SK-N-SH treated with all-trans-retinoic acid at 6 μM for 48 hours (cell line): ENCODE measurements around the gene SHROOM4.
A peak's percentile ranks its signal among the peaks of the same experiment; 100 is the strongest.

Experiments
- ATAC-seq: fragments of 200-7000 bp; cut with Tn5 transposase; 3 replicates; pipeline ENCODE4 v1.9.1; 2020; ENCODE audit warnings: mild to moderate bottlenecking, moderate library complexity
- ARNTL ChIP-seq: fragments of 450-650 bp; formaldehyde crosslinking; IDR thresholded peaks from 2 replicates; pipeline ENCODE4 v1.5.0; 2020; ENCODE audit warnings: low read depth, mild to moderate bottlenecking, moderate library complexity, borderline replicate concordance
- BACH2 ChIP-seq: fragments of 250-450 bp; sonication (Bioruptor Pico); IDR thresholded peaks from 2 replicates; pipeline ENCODE4 v1.9.0; 2021; ENCODE audit warnings: mild to moderate bottlenecking, borderline replicate concordance
- CREB5 ChIP-seq: fragments of 250-450 bp; sonication (Bioruptor Pico); IDR thresholded peaks from 2 replicates; pipeline ENCODE4 v1.5.1; 2020; ENCODE audit warnings: low read depth, mild to moderate bottlenecking, moderate library complexity
- CSDC2 ChIP-seq: fragments of 250-450 bp; sonication (Bioruptor Pico); IDR thresholded peaks from 2 replicates; pipeline ENCODE4 v1.5.0; 2020; ENCODE audit warnings: mild to moderate bottlenecking, moderate library complexity
- CSRNP3 ChIP-seq: fragments of 250-450 bp; sonication (Bioruptor Pico); IDR thresholded peaks from 2 replicates; pipeline ENCODE4 v1.5.1; 2021; ENCODE audit warnings: mild to moderate bottlenecking, moderate library complexity
- ESRRG ChIP-seq: fragments of 250-450 bp; sonication (Bioruptor Pico); IDR thresholded peaks from 2 replicates; pipeline ENCODE4 v1.6.1; 2021; ENCODE audit warnings: mild to moderate bottlenecking
- GLIS3 ChIP-seq: fragments of 250-450 bp; sonication (Bioruptor Pico); IDR thresholded peaks from 2 replicates; pipeline ENCODE4 v1.5.0; 2020; ENCODE audit warnings: mild to moderate bottlenecking, moderate library complexity
- ISL1 ChIP-seq: fragments of 250-450 bp; sonication (Bioruptor Pico); IDR thresholded peaks from 2 replicates; pipeline ENCODE4 v2.1.2; 2022; ENCODE audit warnings: mild to moderate bottlenecking, moderate library complexity
- OSR1 ChIP-seq: fragments of 250-450 bp; sonication (Bioruptor Pico); IDR thresholded peaks from 2 replicates; pipeline ENCODE4 v1.8.0; 2022; ENCODE audit warnings: moderate library complexity, mild to moderate bottlenecking, inconsistent platforms
- PATZ1 ChIP-seq: fragments of 250-450 bp; sonication (Bioruptor Pico); IDR thresholded peaks from 2 replicates; pipeline ENCODE4 v1.8.0; 2020; ENCODE audit warnings: mild to moderate bottlenecking, moderate library complexity, borderline replicate concordance
- PPARA ChIP-seq: fragments of 250-450 bp; sonication (Bioruptor Pico); IDR thresholded peaks from 2 replicates; pipeline ENCODE4 v1.5.0; 2020; ENCODE audit warnings: mild to moderate bottlenecking, borderline replicate concordance
- RARB ChIP-seq: fragments of 250-450 bp; sonication (Bioruptor Pico); IDR thresholded peaks from 2 replicates; pipeline ENCODE4 v1.8.0; 2021; ENCODE audit warnings: mild to moderate bottlenecking, moderate library complexity
- SNAI2 ChIP-seq: fragments of 250-450 bp; sonication (Bioruptor Pico); IDR thresholded peaks from 2 replicates; pipeline ENCODE4 v1.5.0; 2020; ENCODE audit warnings: mild to moderate bottlenecking, moderate library complexity
- TCF4 ChIP-seq: fragments of 250-450 bp; sonication (Bioruptor Pico); IDR thresholded peaks from 2 replicates; pipeline ENCODE4 v1.8.0; 2021; ENCODE audit warnings: mild to moderate bottlenecking, moderate library complexity, borderline replicate concordance
- TOX ChIP-seq: fragments of 250-450 bp; sonication (Bioruptor Pico); IDR thresholded peaks from 2 replicates; pipeline ENCODE4 v1.8.0; 2021; ENCODE audit warnings: mild to moderate bottlenecking, moderate library complexity, borderline replicate concordance
- ZC3H10 ChIP-seq: fragments of 250-450 bp; sonication (Bioruptor Pico); IDR thresholded peaks from 2 replicates; pipeline ENCODE4 v1.5.1; 2021; ENCODE audit warnings: mild to moderate bottlenecking, moderate library complexity
- ZFP3 ChIP-seq: fragments of 250-450 bp; sonication (Bioruptor Pico); IDR thresholded peaks from 2 replicates; pipeline ENCODE4 v1.5.0; 2020; ENCODE audit warnings: mild to moderate bottlenecking, moderate library complexity
- ZNF565 ChIP-seq: fragments of 450-650 bp; formaldehyde crosslinking; conservative IDR thresholded peaks from 2 replicates; pipeline ENCODE4 v1.5.0; 2020; ENCODE audit warnings: low read depth, mild to moderate bottlenecking, moderate library complexity
- ZNF70 ChIP-seq: fragments of 450-650 bp; formaldehyde crosslinking; IDR thresholded peaks from 2 replicates; pipeline ENCODE4 v1.5.0; 2020; ENCODE audit warnings: mild to moderate bottlenecking, moderate library complexity
- ZNF8 ChIP-seq: fragments of 450-650 bp; formaldehyde crosslinking; IDR thresholded peaks from 2 replicates; pipeline ENCODE4 v1.5.0; 2020; ENCODE audit warnings: mild to moderate bottlenecking, moderate library complexity
- TF ChIP-seq, protein P1 (sequence below): fragments of 250-450 bp; sonication (Bioruptor Pico); IDR thresholded peaks from 2 replicates; pipeline ENCODE4 v1.8.0; 2021; ENCODE audit warnings: low read depth, mild to moderate bottlenecking, moderate library complexity, borderline replicate concordance
- TF ChIP-seq, protein P2 (sequence below): fragments of 250-450 bp; sonication (Bioruptor Pico); IDR thresholded peaks from 2 replicates; pipeline ENCODE4 v1.5.0; 2020; ENCODE audit warnings: mild to moderate bottlenecking, moderate library complexity

SHROOM4 gene

DNA sequence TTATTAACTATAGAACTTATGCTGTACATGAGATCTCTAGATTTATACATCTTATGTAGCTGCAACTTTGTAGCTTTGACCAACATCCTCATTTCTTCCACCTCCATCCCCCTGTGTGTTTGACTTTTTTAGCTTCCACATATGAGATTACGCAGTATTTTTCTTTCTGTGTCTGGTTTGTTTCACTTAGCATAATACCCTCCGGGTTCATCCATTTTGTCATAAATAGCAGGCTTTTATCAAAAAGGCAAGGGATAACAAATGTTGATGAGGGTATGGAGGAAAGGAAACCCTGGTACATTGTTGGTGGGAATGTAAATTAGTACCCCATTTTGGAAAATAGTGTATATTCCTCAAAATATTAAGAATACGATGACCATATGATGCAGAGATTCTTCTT, 227.0 kb downstream of the SHROOM4 start:
- no peak for ATAC-seq
- TF ChIP-seq OSR1 (no peak), SNAI2 (CRISPR knock-in tag) (no peak), TCF4 (CRISPR knock-in tag) (peak; percentile 74), ZNF70 (no peak), ISL1 (CRISPR knock-in tag) (no peak)

DNA sequence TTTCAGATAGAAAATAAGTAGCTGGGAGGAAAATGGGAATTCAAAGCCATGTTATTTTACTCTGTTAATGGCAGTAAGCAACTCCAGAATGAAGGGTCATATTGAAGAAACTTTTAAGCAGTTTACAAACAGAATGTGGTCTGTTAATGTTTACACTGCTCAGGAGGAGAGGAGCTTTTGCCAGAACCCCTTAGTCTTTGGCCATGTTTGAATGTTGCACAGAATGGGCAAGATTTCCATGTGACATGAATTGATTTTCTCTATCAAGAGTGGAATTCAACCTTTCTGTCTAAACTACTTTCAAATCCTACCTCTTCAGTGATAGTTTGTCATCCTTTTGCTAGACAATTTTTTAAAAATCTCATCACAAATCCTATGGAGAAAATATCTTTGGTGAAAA, 227.6 kb downstream of the SHROOM4 start:
- TF ChIP-seq PPARA (CRISPR knock-in tag) (no peak), TOX (CRISPR knock-in tag) (no peak), ESRRG (CRISPR knock-in tag) (no peak), TCF4 (CRISPR knock-in tag) (no peak), ZNF8 (CRISPR knock-in tag) (no peak), CSRNP3 (CRISPR knock-in tag) (no peak), CSDC2 (no peak), ISL1 (CRISPR knock-in tag) (no peak), ARNTL (CRISPR knock-in tag) (no peak), SNAI2 (CRISPR knock-in tag) (no peak), ZC3H10 (CRISPR knock-in tag) (no peak), PATZ1 (CRISPR knock-in tag) (no peak)
- TF ChIP-seq, protein P1, sequence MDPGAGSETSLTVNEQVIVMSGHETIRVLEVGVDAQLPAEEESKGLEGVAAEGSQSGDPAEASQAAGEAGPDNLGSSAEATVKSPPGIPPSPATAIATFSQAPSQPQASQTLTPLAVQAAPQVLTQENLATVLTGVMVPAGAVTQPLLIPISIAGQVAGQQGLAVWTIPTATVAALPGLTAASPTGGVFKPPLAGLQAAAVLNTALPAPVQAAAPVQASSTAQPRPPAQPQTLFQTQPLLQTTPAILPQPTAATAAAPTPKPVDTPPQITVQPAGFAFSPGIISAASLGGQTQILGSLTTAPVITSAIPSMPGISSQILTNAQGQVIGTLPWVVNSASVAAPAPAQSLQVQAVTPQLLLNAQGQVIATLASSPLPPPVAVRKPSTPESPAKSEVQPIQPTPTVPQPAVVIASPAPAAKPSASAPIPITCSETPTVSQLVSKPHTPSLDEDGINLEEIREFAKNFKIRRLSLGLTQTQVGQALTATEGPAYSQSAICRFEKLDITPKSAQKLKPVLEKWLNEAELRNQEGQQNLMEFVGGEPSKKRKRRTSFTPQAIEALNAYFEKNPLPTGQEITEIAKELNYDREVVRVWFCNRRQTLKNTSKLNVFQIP (CRISPR knock-in tag), result no peak
- TF ChIP-seq, protein P2, sequence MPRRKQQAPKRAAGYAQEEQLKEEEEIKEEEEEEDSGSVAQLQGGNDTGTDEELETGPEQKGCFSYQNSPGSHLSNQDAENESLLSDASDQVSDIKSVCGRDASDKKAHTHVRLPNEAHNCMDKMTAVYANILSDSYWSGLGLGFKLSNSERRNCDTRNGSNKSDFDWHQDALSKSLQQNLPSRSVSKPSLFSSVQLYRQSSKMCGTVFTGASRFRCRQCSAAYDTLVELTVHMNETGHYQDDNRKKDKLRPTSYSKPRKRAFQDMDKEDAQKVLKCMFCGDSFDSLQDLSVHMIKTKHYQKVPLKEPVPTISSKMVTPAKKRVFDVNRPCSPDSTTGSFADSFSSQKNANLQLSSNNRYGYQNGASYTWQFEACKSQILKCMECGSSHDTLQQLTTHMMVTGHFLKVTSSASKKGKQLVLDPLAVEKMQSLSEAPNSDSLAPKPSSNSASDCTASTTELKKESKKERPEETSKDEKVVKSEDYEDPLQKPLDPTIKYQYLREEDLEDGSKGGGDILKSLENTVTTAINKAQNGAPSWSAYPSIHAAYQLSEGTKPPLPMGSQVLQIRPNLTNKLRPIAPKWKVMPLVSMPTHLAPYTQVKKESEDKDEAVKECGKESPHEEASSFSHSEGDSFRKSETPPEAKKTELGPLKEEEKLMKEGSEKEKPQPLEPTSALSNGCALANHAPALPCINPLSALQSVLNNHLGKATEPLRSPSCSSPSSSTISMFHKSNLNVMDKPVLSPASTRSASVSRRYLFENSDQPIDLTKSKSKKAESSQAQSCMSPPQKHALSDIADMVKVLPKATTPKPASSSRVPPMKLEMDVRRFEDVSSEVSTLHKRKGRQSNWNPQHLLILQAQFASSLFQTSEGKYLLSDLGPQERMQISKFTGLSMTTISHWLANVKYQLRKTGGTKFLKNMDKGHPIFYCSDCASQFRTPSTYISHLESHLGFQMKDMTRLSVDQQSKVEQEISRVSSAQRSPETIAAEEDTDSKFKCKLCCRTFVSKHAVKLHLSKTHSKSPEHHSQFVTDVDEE (CRISPR knock-in tag), result no peak

GRCh38 chrX:50581405-50581804, 232.6 kb downstream of the SHROOM4 start:
- ATAC-seq, result no peak
- TF ChIP-seq RARB (CRISPR knock-in tag), result no peak
- no peak for TF ChIP-seq ZNF565 (CRISPR knock-in tag)
- no peak for TF ChIP-seq CSRNP3 (CRISPR knock-in tag)
- TF ChIP-seq GLIS3 (CRISPR knock-in tag), result no peak
- TF ChIP-seq TOX (CRISPR knock-in tag), result no peak
- TF ChIP-seq ZNF70, result no peak
- TF ChIP-seq ESRRG (CRISPR knock-in tag), result no peak
- TF ChIP-seq CREB5 (CRISPR knock-in tag), result no peak
- no peak for TF ChIP-seq OSR1
- TF ChIP-seq BACH2 (CRISPR knock-in tag), result no peak
- TF ChIP-seq ARNTL (CRISPR knock-in tag), result no peak
- TF ChIP-seq SNAI2 (CRISPR knock-in tag), result no peak
- no peak for TF ChIP-seq ZFP3 (CRISPR knock-in tag)
- TF ChIP-seq TCF4 (CRISPR knock-in tag), result no peak
- TF ChIP-seq CSDC2, result no peak
- no peak for TF ChIP-seq ISL1 (CRISPR knock-in tag)
- no peak for TF ChIP-seq PATZ1 (CRISPR knock-in tag)

More for the DNA sequence above, 227.6 kb downstream of the SHROOM4 start:
- no peak for ATAC-seq
